Jurkat, Clone E6-1 (cell line): ENCODE data around the gene FMNL1.

Source experiments
- DNase-seq: peaks from one replicate; pipeline ENCODE4 v3.0.0-alpha.2; 2011; ENCODE audit warnings: low read depth, low spot score
- H3K4me3 ChIP-seq: 2 replicates; pipeline ENCODE4 v1.5.1; 2011; ENCODE audit warnings: mild to moderate bottlenecking, low read length, control low read depth, moderate library complexity

The FMNL1 gene

DNA sequence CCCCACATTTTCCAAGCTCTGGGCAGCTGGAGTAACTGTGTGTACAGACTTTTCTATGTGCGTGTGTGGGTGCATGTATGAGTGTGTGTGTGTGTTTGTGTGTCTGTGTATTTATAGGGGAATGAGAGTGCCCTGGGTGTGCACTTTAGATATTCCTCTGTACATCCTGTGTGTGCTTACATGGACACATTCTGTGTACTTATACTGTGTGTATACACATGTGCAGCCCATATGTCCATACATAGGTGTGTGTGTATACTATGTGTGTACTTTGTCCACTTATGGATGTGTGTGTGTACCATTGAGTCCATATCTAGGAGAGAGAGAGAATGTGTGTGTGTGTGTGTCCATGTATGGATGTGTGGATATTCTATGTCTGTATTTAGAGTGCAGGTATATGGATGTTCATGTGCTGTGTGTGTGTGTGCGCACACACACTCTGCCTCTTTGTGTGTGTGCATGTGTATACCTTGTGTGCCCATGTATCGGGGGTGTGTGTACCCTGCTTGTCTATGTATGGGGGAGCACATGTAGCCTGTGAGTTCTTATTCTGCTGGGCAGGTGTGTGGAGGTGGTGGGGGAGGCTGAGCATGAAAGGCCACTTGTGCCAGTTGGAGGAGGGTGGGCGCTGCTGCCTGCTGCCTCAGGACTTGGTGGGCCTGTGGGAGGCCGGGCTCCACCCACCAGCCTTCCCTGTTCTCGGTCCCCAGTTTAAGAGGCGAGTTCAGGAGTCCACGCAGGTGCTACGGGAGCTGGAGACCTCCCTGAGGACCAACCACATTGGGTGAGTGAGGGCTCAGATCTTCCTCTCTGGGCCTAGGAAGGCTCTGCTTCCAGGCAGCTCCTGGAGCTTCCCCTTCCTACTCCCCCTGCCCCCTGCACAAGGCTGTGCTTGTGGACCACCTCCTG is 11.1 kb downstream of the FMNL1 start:
- no peak overlapping the region for H3K4me3 ChIP-seq
- no peak for DNase-seq

DNA sequence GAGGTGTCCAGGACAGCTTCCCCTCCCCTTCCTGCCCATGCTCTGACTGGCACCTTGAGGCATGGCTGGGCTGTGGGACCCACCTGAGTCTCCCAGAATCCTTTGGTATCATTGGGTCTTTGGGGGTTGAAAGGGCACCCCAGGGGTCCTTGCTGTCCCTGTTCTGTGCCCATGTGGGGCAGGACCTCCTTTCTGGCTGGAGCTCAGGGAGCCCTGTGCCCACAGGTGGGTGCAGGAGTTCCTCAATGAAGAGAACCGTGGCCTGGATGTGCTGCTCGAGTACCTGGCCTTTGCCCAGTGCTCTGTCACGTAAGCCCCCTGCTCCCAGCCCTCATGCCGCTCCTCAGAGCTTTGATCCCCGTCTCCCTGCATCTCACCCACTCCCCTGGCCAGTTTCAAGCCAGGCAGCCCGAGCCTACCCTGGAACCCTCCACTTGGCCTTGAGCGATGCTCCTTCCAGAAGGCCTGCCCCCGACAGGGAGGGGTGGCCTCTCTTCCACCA is 11.8 kb downstream of the FMNL1 start:
- H3K4me3 ChIP-seq: no peak overlapping the region
- no peak for DNase-seq

- DNase-seq: peak; percentile 63
- H3K4me3 ChIP-seq: no peak overlapping the region
These were observed 13.1 kb downstream of the FMNL1 start for GRCh38 chr17:45234641-45235415.

DNA sequence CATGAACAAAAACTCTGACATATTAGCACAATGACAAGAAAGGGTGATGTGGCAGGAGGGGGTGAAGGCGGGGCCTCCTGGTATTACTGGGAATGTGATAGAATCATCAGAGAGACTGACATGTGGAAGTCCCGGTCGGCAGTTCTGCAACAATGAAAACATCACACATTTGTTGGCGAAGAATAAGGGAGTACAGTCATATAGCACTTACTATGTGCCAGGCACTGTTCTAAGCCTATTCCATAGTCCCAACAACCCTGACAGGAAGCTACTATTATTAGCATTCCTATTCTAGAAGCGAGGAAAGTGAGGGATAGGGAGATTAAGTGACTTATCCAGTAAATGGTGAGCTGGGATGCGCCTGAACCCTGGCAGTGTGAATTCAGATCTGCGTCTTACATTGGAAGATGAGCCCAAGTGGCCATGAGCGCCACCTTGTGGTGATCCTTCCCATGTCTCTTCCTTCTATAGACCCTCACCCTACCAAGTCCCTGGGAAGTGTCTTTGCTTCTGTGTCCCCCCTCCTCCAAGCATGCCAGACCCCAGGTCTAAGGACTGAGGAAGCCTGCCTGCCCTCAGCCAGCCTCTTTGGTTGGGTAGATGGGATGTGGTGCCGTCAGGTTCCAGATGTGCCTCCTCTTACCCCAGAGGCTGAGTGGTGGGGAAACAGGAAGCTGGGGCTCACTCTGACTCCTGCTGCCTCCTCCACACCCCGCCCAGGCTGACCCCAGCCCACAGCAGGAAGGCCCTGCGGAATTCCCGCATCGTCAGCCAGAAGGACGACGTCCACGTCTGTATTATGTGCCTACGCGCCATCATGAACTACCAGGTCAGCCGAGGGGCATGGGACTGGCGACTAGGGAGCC is 14.0 kb downstream of the FMNL1 start:
- H3K4me3 ChIP-seq: no peak overlapping the region
- peak; percentile 76 for DNase-seq

DNA sequence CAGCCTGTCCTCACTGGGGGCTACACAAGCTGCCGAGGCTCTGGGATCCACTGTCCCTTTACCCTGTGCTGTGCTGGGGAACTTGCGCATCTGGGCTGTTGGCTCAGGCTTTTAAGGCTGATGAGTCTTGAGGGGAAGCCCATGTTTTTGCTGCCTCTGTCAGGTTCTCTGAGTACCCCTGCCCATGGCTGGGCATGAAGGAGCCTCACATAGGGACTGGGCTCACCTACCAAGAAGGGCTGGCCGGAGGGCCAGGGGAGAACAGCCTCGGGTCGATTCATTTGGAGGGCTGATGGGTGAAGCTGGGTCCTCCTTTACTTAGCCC is 14.6 kb downstream of the FMNL1 start:
- no peak for DNase-seq
- no peak overlapping the region for H3K4me3 ChIP-seq

DNA sequence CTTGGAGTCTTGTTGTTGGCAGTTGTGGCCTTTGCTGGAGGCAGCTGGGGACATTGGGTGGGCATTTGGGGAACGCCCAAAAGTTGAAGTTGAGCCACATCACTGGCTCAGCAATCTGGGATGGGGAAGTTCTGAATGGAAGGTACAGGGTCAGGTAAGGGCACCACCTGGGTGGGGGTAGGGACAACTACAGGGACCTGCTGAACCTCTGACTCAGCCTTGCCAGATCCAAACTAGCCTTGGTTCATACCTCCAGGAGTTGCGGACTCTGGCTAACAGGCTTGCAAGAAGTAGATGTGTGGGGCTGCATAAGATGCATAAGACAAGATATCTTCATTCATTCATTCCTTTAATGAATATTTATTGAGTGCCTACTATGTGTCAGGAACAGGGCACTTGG is 16.0 kb downstream of the FMNL1 start:
- H3K4me3 ChIP-seq: no peak overlapping the region
- no peak for DNase-seq

- no peak for DNase-seq
- no peak overlapping the region for H3K4me3 ChIP-seq
These were observed 16.6 kb downstream of the FMNL1 start for GRCh38 chr17:45238155-45238774.

GRCh38 chr17:45240905-45241327 is 19.2 kb downstream of the FMNL1 start:
- no peak overlapping the region for H3K4me3 ChIP-seq
- DNase-seq: no peak

DNA sequence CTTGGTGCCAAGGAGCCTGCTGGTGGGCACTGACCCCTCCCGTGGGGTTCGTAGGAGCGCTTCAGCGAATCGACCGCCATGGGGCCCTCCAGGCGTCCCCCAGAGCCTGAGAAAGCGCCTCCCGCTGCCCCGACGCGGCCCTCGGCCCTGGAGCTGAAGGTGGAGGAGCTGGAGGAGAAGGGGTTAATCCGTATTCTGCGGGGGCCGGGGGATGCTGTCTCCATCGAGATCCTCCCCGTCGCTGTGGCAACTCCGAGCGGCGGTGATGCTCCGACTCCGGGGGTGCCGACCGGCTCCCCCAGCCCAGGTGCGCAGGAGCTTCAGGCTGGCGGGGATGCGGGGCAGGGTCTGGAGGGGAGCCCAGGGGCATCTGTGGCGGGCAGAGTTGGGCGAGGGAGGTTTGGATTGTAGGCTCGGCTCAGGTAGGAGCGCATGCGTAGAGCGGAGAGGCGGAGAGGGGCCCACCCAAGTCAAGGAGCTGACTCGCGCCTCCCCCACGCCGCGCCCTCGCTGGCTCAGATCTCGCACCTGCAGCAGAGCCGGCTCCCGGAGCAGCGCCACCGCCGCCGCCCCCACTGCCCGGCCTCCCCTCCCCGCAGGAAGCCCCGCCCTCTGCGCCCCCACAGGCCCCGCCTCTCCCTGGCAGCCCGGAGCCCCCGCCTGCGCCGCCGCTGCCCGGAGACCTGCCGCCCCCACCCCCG is 19.8 kb downstream of the FMNL1 start:
- H3K4me3 ChIP-seq: no peak overlapping the region

GRCh38 chr17:45242029-45242414 is 20.3 kb downstream of the FMNL1 start:
- DNase-seq: no peak
- H3K4me3 ChIP-seq: no peak overlapping the region

More for the DNA sequence above, 19.8 kb downstream of the FMNL1 start:
- DNase-seq: no peak

GRCh38 chr17:45243750-45244149 is 22.1 kb downstream of the FMNL1 start:
- no peak for DNase-seq
- H3K4me3 ChIP-seq: no peak overlapping the region

DNA sequence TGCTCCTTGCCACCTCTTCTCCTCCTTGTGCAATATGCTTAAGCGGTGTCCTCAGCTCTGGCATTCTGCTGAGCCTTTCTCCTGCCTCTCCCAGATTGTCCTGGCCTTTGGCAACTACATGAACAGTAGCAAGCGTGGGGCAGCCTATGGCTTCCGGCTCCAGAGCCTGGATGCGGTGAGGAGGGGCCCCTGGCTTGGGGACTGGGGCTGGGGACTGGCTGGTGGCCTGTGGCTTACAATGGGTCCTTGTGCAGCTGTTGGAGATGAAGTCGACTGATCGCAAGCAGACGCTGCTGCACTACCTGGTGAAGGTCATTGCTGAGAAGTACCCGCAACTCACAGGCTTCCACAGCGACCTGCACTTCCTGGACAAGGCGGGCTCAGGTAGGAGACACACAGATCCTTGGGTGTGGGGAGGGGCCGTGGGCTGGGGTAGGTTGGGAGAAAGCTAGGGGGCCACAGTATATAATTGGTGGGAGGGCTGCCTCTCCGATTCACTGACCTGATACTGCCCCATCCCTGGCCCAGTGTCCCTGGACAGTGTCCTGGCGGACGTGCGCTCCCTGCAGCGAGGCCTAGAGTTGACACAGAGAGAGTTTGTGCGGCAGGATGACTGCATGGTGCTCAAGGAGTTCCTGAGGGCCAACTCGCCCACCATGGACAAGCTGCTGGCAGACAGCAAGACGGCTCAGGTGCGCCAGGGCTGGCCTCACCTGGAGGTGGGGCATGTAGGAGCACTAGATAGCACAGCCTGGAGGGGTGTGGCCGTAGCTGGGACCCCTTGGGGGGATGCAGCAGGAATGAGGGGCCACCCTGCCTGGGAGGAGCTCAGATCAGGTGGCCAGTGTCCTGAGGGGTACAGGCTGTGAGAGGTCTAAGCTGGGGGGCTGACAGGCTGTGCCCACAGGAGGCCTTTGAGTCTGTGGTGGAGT is 23.3 kb downstream of the FMNL1 start:
- no peak overlapping the region for H3K4me3 ChIP-seq
- no peak for DNase-seq

GRCh38 chr17:45246338-45246737 is 24.7 kb downstream of the FMNL1 start:
- no peak for DNase-seq
- no peak overlapping the region for H3K4me3 ChIP-seq

DNA sequence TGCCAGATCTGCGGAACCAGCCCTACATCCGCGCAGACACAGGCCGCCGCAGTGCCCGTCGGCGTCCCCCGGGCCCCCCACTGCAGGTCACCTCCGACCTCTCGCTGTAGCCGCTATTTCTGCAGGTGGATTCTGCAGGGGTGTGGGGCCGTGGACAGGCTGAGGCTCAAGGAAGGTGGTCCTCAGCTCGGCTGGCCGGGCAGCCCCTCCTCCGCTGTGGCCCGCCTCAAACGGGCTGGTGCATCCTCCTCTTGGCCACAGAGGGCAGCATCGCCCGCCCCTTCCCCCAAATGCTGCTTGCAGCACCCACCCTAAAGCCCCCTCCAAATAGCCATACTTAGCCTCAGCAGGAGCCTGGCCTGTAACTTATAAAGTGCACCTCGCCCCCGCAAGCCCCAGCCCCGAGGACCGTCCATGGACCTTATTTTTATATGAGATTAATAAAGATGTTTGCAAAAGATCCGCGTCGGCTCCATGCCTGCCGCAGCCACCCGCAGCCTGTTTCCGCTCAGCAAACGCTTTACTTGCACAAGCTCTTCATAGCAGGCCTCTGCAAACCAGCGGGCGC is 25.3 kb downstream of the FMNL1 start:
- H3K4me3 ChIP-seq: peak overlapping the region; percentile 82
- DNase-seq: no peak

DNA sequence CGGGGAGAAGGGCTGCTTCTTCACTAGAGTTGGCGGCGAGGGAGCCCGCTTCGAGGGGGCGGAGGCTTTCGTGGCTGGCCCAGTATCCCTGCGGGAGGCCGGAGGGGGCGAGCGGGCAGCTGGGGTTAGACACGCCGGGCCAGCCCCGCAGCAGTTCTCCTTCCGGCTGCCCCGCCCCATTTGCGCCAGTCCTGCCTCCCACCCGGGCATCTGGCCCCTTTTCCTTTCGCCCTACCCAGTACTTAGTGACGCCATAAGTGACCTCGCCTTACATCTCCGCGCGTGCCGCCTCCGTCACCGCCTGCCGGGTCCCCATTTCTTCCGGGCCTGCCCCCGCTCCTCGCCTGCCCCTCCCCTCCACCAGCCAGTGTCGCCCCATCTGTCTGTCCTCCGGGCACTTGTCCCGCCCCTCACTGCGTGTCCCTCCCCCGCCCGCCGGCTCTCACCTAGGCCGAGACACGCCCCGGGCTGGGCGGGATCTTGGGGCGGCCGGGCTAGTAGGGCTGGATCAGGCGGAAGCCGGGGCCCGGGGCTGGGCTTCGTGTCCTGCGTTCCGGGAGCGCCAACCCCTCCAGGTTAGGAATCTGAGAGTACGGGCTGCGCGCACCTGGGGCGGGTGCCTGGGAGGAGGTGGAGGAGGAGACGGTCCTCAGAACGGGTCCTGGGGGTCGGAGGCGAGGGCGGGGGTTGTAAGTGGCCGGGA is 25.9 kb downstream of the FMNL1 start:
- peak; percentile 88 for DNase-seq
- peak overlapping the region; percentile 82 for H3K4me3 ChIP-seq

DNA sequence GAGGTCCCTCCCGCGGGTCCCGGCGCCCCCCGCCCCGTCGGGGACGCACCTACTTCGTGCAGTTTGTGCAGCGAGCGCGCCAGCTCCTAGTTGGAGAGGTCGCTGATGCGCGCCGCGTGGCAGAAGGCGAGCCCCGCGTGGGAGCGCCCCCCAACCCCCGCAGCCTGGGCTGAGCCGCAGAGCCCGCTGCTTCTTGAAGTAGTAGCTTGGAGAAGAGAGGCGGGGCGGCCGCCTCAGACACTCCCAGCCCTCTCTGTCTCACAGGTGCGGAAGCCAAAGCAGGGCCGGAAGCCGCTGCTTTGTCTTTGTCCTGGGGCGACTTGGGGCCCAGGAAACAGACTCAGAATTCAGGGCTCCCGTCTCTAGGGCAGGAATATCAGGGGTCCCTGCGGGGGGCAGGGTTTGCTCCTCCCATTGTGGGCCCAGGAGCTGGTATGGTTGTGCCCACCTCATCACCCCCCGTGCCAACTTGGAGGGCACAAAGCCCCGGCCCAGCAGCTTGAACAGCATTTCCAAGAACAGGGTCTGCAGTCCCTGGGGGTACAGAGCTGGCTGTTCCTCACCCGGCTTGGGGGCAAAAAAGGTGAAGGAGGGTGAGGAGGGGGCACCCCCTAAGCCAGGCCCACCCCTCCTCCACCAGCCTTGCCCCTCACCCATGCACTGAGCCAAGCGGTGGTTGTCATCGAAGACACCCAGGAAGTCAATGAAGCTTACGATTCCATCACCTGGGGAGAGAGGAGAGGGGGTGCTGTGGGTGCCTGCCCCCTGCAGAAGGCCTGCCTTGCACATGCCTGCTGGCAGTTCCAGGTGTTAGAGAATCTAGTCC is 26.7 kb downstream of the FMNL1 start:
- peak; percentile 81 for DNase-seq
- H3K4me3 ChIP-seq: peak overlapping the region; percentile 82
